CD4-positive, alpha-beta T cell treated with Interleukin-4 for 4 hours (primary cell): Measurements from ENCODE around the gene SHISA5.
"Not testable (repeated sequence)": the region's sequence is repeated elsewhere in the genome, so short reads cannot be mapped to it uniquely, and the experiment has no call there.

ENCODE experiments used
- DNase-seq: peaks from one replicate; pipeline ENCODE4 v3.0.0-alpha.2; 2020

SHISA5 gene

GRCh38 chr3:48476426-48477053 lies 27.4 kb downstream of the SHISA5 start:
- DNase-seq, result no peak

GRCh38 chr3:48475188-48475587 lies 28.8 kb downstream of the SHISA5 start:
- no peak for DNase-seq

- no peak for DNase-seq
These were observed 29.4 kb downstream of the SHISA5 start for GRCh38 chr3:48474619-48475018.

- not testable (repeated sequence) for DNase-seq
These were observed 29.9 kb downstream of the SHISA5 start for GRCh38 chr3:48474031-48474430.

GRCh38 chr3:48473617-48473952 lies 30.4 kb downstream of the SHISA5 start:
- DNase-seq, result no peak

- peak; percentile 95 for DNase-seq
These were observed 30.9 kb downstream of the SHISA5 start for GRCh38 chr3:48472923-48473616.

GRCh38 chr3:48472673-48472922 lies 31.4 kb downstream of the SHISA5 start:
- DNase-seq, result no peak

GRCh38 chr3:48470286-48470685 lies 33.7 kb downstream of the SHISA5 start:
- no peak for DNase-seq

- no peak for DNase-seq
These were observed 34.7 kb downstream of the SHISA5 start for GRCh38 chr3:48469046-48469915.

- no peak for DNase-seq
These were observed 35.6 kb downstream of the SHISA5 start for GRCh38 chr3:48468329-48468731.

- DNase-seq, result no peak
These were observed 36.3 kb downstream of the SHISA5 start for GRCh38 chr3:48467473-48468267.

GRCh38 chr3:48467110-48467454 lies 36.9 kb downstream of the SHISA5 start:
- no peak for DNase-seq

- DNase-seq, result peak; percentile 23
These were observed 37.4 kb downstream of the SHISA5 start for GRCh38 chr3:48466386-48467109.

GRCh38 chr3:48465531-48466378 lies 38.2 kb downstream of the SHISA5 start:
- peak; percentile 75 for DNase-seq

GRCh38 chr3:48465237-48465530 lies 38.8 kb downstream of the SHISA5 start:
- no peak for DNase-seq

- no peak for DNase-seq
These were observed 39.2 kb downstream of the SHISA5 start for GRCh38 chr3:48464713-48465221.

GRCh38 chr3:48463703-48464102 lies 40.3 kb downstream of the SHISA5 start:
- DNase-seq, result no peak

- not testable (repeated sequence) for DNase-seq
These were observed 42.2 kb downstream of the SHISA5 start for GRCh38 chr3:48461767-48462166.

- DNase-seq, result no peak
These were observed 43.5 kb downstream of the SHISA5 start for GRCh38 chr3:48460517-48460902.

GRCh38 chr3:48459773-48460516 lies 44.0 kb downstream of the SHISA5 start:
- no peak for DNase-seq

GRCh38 chr3:48459331-48459730 lies 44.6 kb downstream of the SHISA5 start:
- DNase-seq, result no peak
